IMR-90 (cell line): ENCODE data around the gene PIGA. TPM values are rescaled to one million over a fixed set of nuclear protein-coding genes. Genes with fewer than 3 reads are reported as not detected.

Source experiments
- ATAC-seq: fragments of 200-7000 bp; cut with Tn5 transposase; 2 replicates; pipeline ENCODE4 v1.9.1; 2020; ENCODE audit warnings: low read depth, mild to moderate bottlenecking, moderate library complexity
- BruUV-seq: library from RNA; stranded (reverse); fragments of 400-500 nt; replicated peaks from 2 replicates; lab custom pipeline; 2021; lab: Mats Ljungman, UMichigan
- CTCF ChIA-PET: fragments of 300-600 bp; formaldehyde crosslinking; extraction: SDS; loops from one replicate; lab custom pipeline; 2021; ENCODE audit warnings: antibody characterized with exemption; lab: Yijun Ruan, JAX
- POLR2A ChIA-PET: fragments of 300-600 bp; sonication (Branson Sonifier 250); formaldehyde crosslinking; loops from one replicate; lab custom pipeline; 2022; ENCODE audit warnings: antibody characterized with exemption; ENCODE audit not compliant: unreplicated experiment; lab: Charles Lee
- DNase-seq: peaks from one replicate; pipeline ENCODE4 v3.0.0; 2013
- H2AFZ ChIP-seq: replicated peaks from 2 replicates; pipeline ENCODE3; 2013; ENCODE audit warnings: low read length, mild to moderate bottlenecking; ENCODE audit not compliant: poor library complexity
- H2AK5ac ChIP-seq: 2 replicates; pipeline ENCODE4 v1.6.1; 2013; ENCODE audit warnings: low read depth, low read length, inconsistent platforms
- H2AK9ac ChIP-seq: replicated peaks from 2 replicates; pipeline ENCODE3; 2013; ENCODE audit warnings: mild to moderate bottlenecking, low read depth, low read length, moderate library complexity; ENCODE audit not compliant: poor library complexity
- H2BK120ac ChIP-seq: 2 replicates; pipeline ENCODE4 v1.6.1; 2013; ENCODE audit warnings: low read depth, low read length, inconsistent platforms
- H2BK15ac ChIP-seq: 3 replicates; pipeline ENCODE4 v1.6.1; 2013; ENCODE audit warnings: low read depth, low read length, inconsistent platforms
- H2BK20ac ChIP-seq: 2 replicates; pipeline ENCODE4 v1.6.1; 2013; ENCODE audit warnings: low read depth, mild to moderate bottlenecking, inconsistent platforms, low read length, moderate library complexity
- H2BK5ac ChIP-seq: 2 replicates; pipeline ENCODE4 v1.6.1; 2013; ENCODE audit warnings: mild to moderate bottlenecking, low read depth, low read length, inconsistent platforms; ENCODE audit not compliant: poor library complexity, severe bottlenecking
- H3K14ac ChIP-seq: replicated peaks from 2 replicates; pipeline ENCODE4 v1.6.1; 2013; ENCODE audit warnings: low read depth, low read length, inconsistent platforms
- H3K18ac ChIP-seq: 2 replicates; pipeline ENCODE4 v1.6.1; 2013; ENCODE audit warnings: low read depth, low read length, control low read depth
- H3K23ac ChIP-seq: 2 replicates; pipeline ENCODE4 v1.6.1; 2013; ENCODE audit warnings: low read depth, low read length, inconsistent platforms
- H3K27ac ChIP-seq: 2 replicates; pipeline ENCODE4 v1.5.1; 2013; ENCODE audit warnings: mild to moderate bottlenecking, control low read depth, low read length; ENCODE audit not compliant: insufficient read depth
- H3K27me3 ChIP-seq: 2 replicates; pipeline ENCODE4 v1.6.1; 2013; ENCODE audit warnings: low read length; ENCODE audit not compliant: control insufficient read depth, insufficient read depth
- H3K36me3 ChIP-seq: 2 replicates; pipeline ENCODE4 v1.6.1; 2013; ENCODE audit warnings: low read length, mixed read lengths; ENCODE audit not compliant: control insufficient read depth, insufficient read depth
- H3K4ac ChIP-seq: 2 replicates; pipeline ENCODE4 v1.6.1; 2013; ENCODE audit warnings: low read depth, low read length, inconsistent platforms
- H3K4me1 ChIP-seq: 2 replicates; pipeline ENCODE4 v1.6.1; 2013; ENCODE audit warnings: low read length, mixed read lengths; ENCODE audit not compliant: control insufficient read depth, insufficient read depth
- H3K4me2 ChIP-seq: 2 replicates; pipeline ENCODE4 v1.6.1; 2013; ENCODE audit warnings: low read depth, mild to moderate bottlenecking, control low read depth, low read length, moderate library complexity
- H3K4me3 ChIP-seq: 2 replicates; pipeline ENCODE4 v1.5.1; 2013; ENCODE audit warnings: low read depth, mild to moderate bottlenecking, control low read depth, low read length, moderate library complexity; ENCODE audit not compliant: insufficient read depth
- H3K56ac ChIP-seq: 2 replicates; pipeline ENCODE4 v1.6.1; 2013; ENCODE audit warnings: low read length, inconsistent platforms; ENCODE audit not compliant: insufficient read depth; ENCODE audit errors: extremely low read depth
- H3K79me1 ChIP-seq, 2 experiments: 2 replicates each; pipeline ENCODE4 v1.6.1; 2013; ENCODE audit warnings: low read length in 2 of 2, inconsistent platforms in 1 of 2, low read depth in 1 of 2
- H3K9ac ChIP-seq: 2 replicates; pipeline ENCODE4 v1.6.1; 2013; ENCODE audit warnings: low read depth, low read length, control low read depth
- H3K9me1 ChIP-seq: 2 replicates; pipeline ENCODE4 v1.6.1; 2013; ENCODE audit warnings: low read length, inconsistent platforms; ENCODE audit not compliant: insufficient read depth
- H3K9me3 ChIP-seq: 2 replicates; pipeline ENCODE4 v1.6.1; 2013; ENCODE audit warnings: low read length; ENCODE audit not compliant: control insufficient read depth, insufficient read depth
- H4K20me1 ChIP-seq: 2 replicates; pipeline ENCODE4 v1.6.1; 2013; ENCODE audit warnings: low read length, inconsistent platforms; ENCODE audit not compliant: insufficient read depth
- H4K5ac ChIP-seq: 2 replicates; pipeline ENCODE4 v1.6.1; 2013; ENCODE audit warnings: mild to moderate bottlenecking, low read depth, low read length, control low read depth
- H4K8ac ChIP-seq, 2 experiments: 2 replicates each; pipeline ENCODE4 v1.6.1; 2013; ENCODE audit warnings: low read depth in 2 of 2, low read length in 2 of 2, control low read depth in 1 of 2, inconsistent platforms in 1 of 2
- H4K91ac ChIP-seq: 2 replicates; pipeline ENCODE4 v1.6.1; 2013; ENCODE audit warnings: low read depth, low read length, inconsistent platforms; ENCODE audit not compliant: insufficient read depth
- MXI1 ChIP-seq: IDR thresholded peaks from 2 replicates; pipeline ENCODE4 v1.6.1; 2012; ENCODE audit warnings: low read depth, mild to moderate bottlenecking, low read length, moderate library complexity, borderline replicate concordance
- POLR2A ChIP-seq: IDR thresholded peaks from 2 replicates; pipeline ENCODE4 v1.6.1; 2012; ENCODE audit warnings: mild to moderate bottlenecking, low read depth, low read length
- RFX5 ChIP-seq: IDR thresholded peaks from 2 replicates; pipeline ENCODE4 v1.8.0; 2012; ENCODE audit warnings: low read depth, mild to moderate bottlenecking, low read length, moderate library complexity
- USF2 ChIP-seq: fragments of 150-350 bp; IDR thresholded peaks from 2 replicates; pipeline ENCODE4 v1.6.1; 2017; ENCODE audit warnings: mild to moderate bottlenecking, antibody characterized with exemption, low read length, low read depth
- WGBS, 2 experiments: methylation state at CpG; one replicate each; pipeline versions ENCODE4 v1.1.5 to v1.1.7; 2013; ENCODE audit warnings: missing lambda C conversion rate in 2 of 2; ENCODE audit not compliant: insufficient read length in 1 of 2; ENCODE audit errors: extremely low coverage in 2 of 2; 5-methylcytosine and 5-hydroxymethylcytosine counted together
- dilution Hi-C: fragments of 300-500 bp; cut with HindIII; formaldehyde crosslinking; loops from one replicate; pipeline ENCODE4 v1.14.3; 2018; ENCODE audit warnings: low sequenced_read_pairs; ENCODE audit not compliant: unreplicated experiment
- in situ Hi-C: fragments of 300-500 bp; cut with MboI; formaldehyde crosslinking; loops from 3 replicates; pipeline ENCODE4 v1.14.3; 2019; ENCODE audit warnings: low sequenced_read_pairs, inconsistent platforms, mixed read lengths
- intact Hi-C: fragments of 100-400 bp; cut with micrococcal nuclease; formaldehyde crosslinking; loops from 2 replicates; pipeline ENCODE4 v1.10.0; 2022
- polyA plus RNA-seq, 3 experiments: library from polyadenylated mRNA; depleted of rRNA; stranded (reverse); fragments of >200 nt; gene quantifications; 2 replicates each; pipeline ENCODE4 v1.2.3, GENCODE V29; 2012; ENCODE audit warnings: low replicate concordance in 1 of 3
- total RNA-seq: library from RNA; depleted of rRNA; stranded (reverse); fragments of >200 nt; gene quantifications from 2 replicates; pipeline ENCODE4 v1.2.3, GENCODE V29; 2012

The PIGA gene
- total and polyA plus RNA-seq, 2 of the 4 experiments (the other 2 are of a cell fraction) = 3.4 to 9.1 TPM

GRCh38 chrX:15301924-15302323 lies 33.4 kb downstream of the PIGA start:
- Histone ChIP-seq H3K4me3 (no peak overlapping the region), H2BK120ac (no peak overlapping the region), H3K4ac (no peak overlapping the region), H3K56ac (no peak overlapping the region), H3K4me1 (no peaks in the 10 kb centered on the region), H2BK5ac (no peak overlapping the region), H4K91ac (no peak overlapping the region), H3K23ac (no peak overlapping the region), H2BK15ac (no peak overlapping the region), H3K27me3 (no peaks in the 10 kb centered on the region; the same call in 1 of the 2 replicates), H3K9me3 (no peaks in the 10 kb centered on the region), H3K27ac (no peak overlapping the region), H2AK5ac (no peak overlapping the region), H4K8ac (no peak overlapping the region), H4K20me1 (no peaks in the 10 kb centered on the region), H3K18ac (no peak overlapping the region), H3K9me1 (no peaks in the 10 kb centered on the region), H2AK9ac (no peak overlapping the region), H3K79me1 (no peaks in the 10 kb centered on the region), H3K4me2 (no peak overlapping the region), H3K36me3 (no peaks in the 10 kb centered on the region), H3K14ac (no peak overlapping the region), H4K5ac (no peak overlapping the region), H3K9ac (no peak overlapping the region), H2BK20ac (no peak overlapping the region), H2AFZ (peak overlapping the region; percentile 4)
- dilution Hi-C loops (no loop called here), in situ Hi-C loops (no loop called here), intact Hi-C loops (loop anchor here (2.0 kb wide), 1 partner anchor 169 kb away; no protein-coding TSS in a partner anchor)
- BruUV-seq = no TSS peak
- ATAC-seq (no peak), DNase-seq (peak; percentile 41)
- ChIA-PET POLR2A (no interaction called here), CTCF (no interaction called here)
- TF ChIP-seq POLR2A (no peak), RFX5 (no peak), MXI1 (0 out of 2 replicates have a peak, but pooled peaks have one; percentile 31), USF2 (0 out of 2 replicates have a peak, but pooled peaks have one; percentile 12)
- 40% methylated on average over 3 of the region's 4 CpGs; no CpG with 5 or more reads in 1 of the 2 experiments for whole genome bisulfite sequencing, 2 experiments
